HCT116 (cell line): Measurements from ENCODE around the gene PRUNE1. TPM values are rescaled to one million over a fixed set of nuclear protein-coding genes. Genes with fewer than 3 reads are reported as not detected.

Experiments
- ATAC-seq: fragments of 200-7000 bp; cut with Tn5 transposase; 2 replicates; pipeline ENCODE4 v1.9.1; 2020; ENCODE audit warnings: mild to moderate bottlenecking, moderate library complexity
- BruUV-seq: library from RNA; stranded (reverse); fragments of 400-500 nt; replicated peaks from 2 replicates; lab custom pipeline; 2021; lab: Mats Ljungman, UMichigan
- CTCF ChIA-PET: fragments of 300-600 bp; sonication (Branson Sonifier 250); formaldehyde crosslinking; loops from one replicate; lab custom pipeline; 2021; ENCODE audit warnings: antibody characterized with exemption; lab: Charles Lee
- POLR2A ChIA-PET: fragments of 300-600, 350-600 bp; sonication (Branson Sonifier 250); formaldehyde crosslinking; loops from one replicate; lab custom pipeline; 2021; ENCODE audit warnings: antibody characterized with exemption; lab: Charles Lee
- RAD21 ChIA-PET, 2 experiments: fragments of 300-600 bp; sonication (Branson Sonifier 250); formaldehyde crosslinking; loops; one replicate each; lab custom pipeline; 2023; ENCODE audit warnings: low total read pairs in 2 of 2; ENCODE audit not compliant: uncharacterized antibody in 2 of 2, unreplicated experiment in 2 of 2, low non-redundant PET in 1 of 2; lab: Charles Lee
- DNase-seq: peaks from one replicate; pipeline ENCODE4 v3.0.0-alpha.2; 2010; ENCODE audit warnings: low read depth, low spot score
- H2AFZ ChIP-seq: fragments of 200-600 bp; shearing (Covaris generic), sonication (generic); 2 replicates; pipeline ENCODE4 v1.6.1; 2017; ENCODE audit warnings: low read depth, mixed run types, mixed read lengths, antibody characterized with exemption, low read length; ENCODE audit not compliant: poor library complexity, severe bottlenecking
- H3K27ac ChIP-seq: 2 replicates; pipeline ENCODE4 v1.5.1; 2012; ENCODE audit warnings: low read depth, low read length
- H3K27me3 ChIP-seq: fragments of 200-600 bp; sonication (generic); 2 replicates; pipeline ENCODE4 v1.6.1; 2016; ENCODE audit warnings: mixed run types, low read length, mixed read lengths; ENCODE audit not compliant: insufficient read depth
- H3K36me3 ChIP-seq, 2 experiments: fragments of 200-500 bp in 1 of 2; fragments of 200-600 bp in 1 of 2; sonication (Bioruptor generic) in 1 of 2; sonication (generic) in 1 of 2; 2 replicates each; pipeline versions ENCODE4 v1.5.1 to v1.6.1; 2014 to 2016; ENCODE audit warnings: low read length in 2 of 2, inconsistent platforms in 1 of 2, mixed read lengths in 1 of 2, mixed run types in 1 of 2; ENCODE audit not compliant: insufficient read depth in 2 of 2, control insufficient read depth in 1 of 2
- H3K4me1 ChIP-seq, 2 experiments: fragments of 200-600 bp in 1 of 2; sonication (generic) in 1 of 2; 2 replicates each; pipeline versions ENCODE4 v1.5.1 to v1.6.1; 2012 to 2017; ENCODE audit warnings: low read length in 2 of 2, inconsistent platforms in 1 of 2, mild to moderate bottlenecking in 1 of 2, mixed read lengths in 1 of 2, mixed run types in 1 of 2, moderate library complexity in 1 of 2; ENCODE audit not compliant: insufficient read depth in 2 of 2, control insufficient read depth in 1 of 2
- H3K4me2 ChIP-seq: fragments of 200-600 bp; sonication (generic); 2 replicates; pipeline ENCODE4 v1.6.1; 2017; ENCODE audit warnings: mixed run types, low read length, mixed read lengths
- H3K4me3 ChIP-seq, 2 experiments: fragments of 200-600 bp in 1 of 2; sonication (generic) in 1 of 2; replicated peaks in 1 of 2; 2 replicates each; pipeline ENCODE4 v1.5.1; 2011 to 2016; ENCODE audit warnings: low read length in 2 of 2, control low read depth in 1 of 2, low read depth in 1 of 2, mild to moderate bottlenecking in 1 of 2, mixed read lengths in 1 of 2, mixed run types in 1 of 2
- H3K79me2 ChIP-seq: fragments of 200-600 bp; sonication (generic); 2 replicates; pipeline ENCODE4 v1.6.1; 2017; ENCODE audit warnings: mild to moderate bottlenecking, mixed run types, low read length, moderate library complexity, mixed read lengths; ENCODE audit not compliant: insufficient read depth
- H3K9ac ChIP-seq: fragments of 200-600 bp; sonication (generic); 2 replicates; pipeline ENCODE4 v1.6.1; 2016; ENCODE audit warnings: low read length, mixed read lengths
- H3K9me2 ChIP-seq: fragments of 200-600 bp; sonication (generic), shearing (Covaris generic); 2 replicates; pipeline ENCODE4 v1.6.1; 2017; ENCODE audit warnings: mixed run types, mild to moderate bottlenecking, moderate library complexity; ENCODE audit not compliant: insufficient read depth
- H3K9me3 ChIP-seq, 2 experiments: fragments of 200-500 bp in 1 of 2; fragments of 200-600 bp in 1 of 2; sonication (Bioruptor generic) in 1 of 2; sonication (generic) in 1 of 2; 2 replicates each; pipeline ENCODE4 v1.6.1; 2014 to 2017; ENCODE audit warnings: low read length in 2 of 2, mixed read lengths in 2 of 2, inconsistent platforms in 1 of 2, low read depth in 1 of 2, mild to moderate bottlenecking in 1 of 2, mixed run types in 1 of 2, moderate library complexity in 1 of 2; ENCODE audit not compliant: control insufficient read depth in 1 of 2, insufficient read depth in 1 of 2
- H4K20me1 ChIP-seq: fragments of 200-600 bp; sonication (generic), shearing (Covaris generic); 2 replicates; pipeline ENCODE4 v1.6.1; 2017; ENCODE audit warnings: mixed run types, mild to moderate bottlenecking, moderate library complexity; ENCODE audit not compliant: insufficient read depth
- CBX3 ChIP-seq: IDR thresholded peaks from 2 replicates; pipeline ENCODE4 v1.6.1; 2012; ENCODE audit warnings: low read depth
- EGR1 ChIP-seq: IDR thresholded peaks from 2 replicates; pipeline ENCODE4 v1.6.1; 2012; ENCODE audit warnings: low read depth
- POLR2AphosphoS5 ChIP-seq: IDR thresholded peaks from 2 replicates; pipeline ENCODE4 v1.6.1; 2011; ENCODE audit warnings: mild to moderate bottlenecking, low read depth, low read length, moderate library complexity
- RAD21 ChIP-seq: IDR thresholded peaks from 2 replicates; pipeline ENCODE4 v1.6.1; 2012; ENCODE audit warnings: low read depth, mild to moderate bottlenecking
- SRF ChIP-seq: IDR thresholded peaks from 2 replicates; pipeline ENCODE4 v1.6.1; 2012; ENCODE audit warnings: low read depth
- TCF7L2 ChIP-seq: IDR thresholded peaks from 2 replicates; pipeline ENCODE4 v1.7.0; 2011; ENCODE audit warnings: borderline replicate concordance, inconsistent platforms; ENCODE audit not compliant: insufficient read depth, insufficient read length; ENCODE audit errors: extremely low read depth
- ZBTB33 ChIP-seq: IDR thresholded peaks from 2 replicates; pipeline ENCODE4 v1.6.1; 2011; ENCODE audit warnings: mild to moderate bottlenecking, low read length, moderate library complexity; ENCODE audit not compliant: insufficient replicate concordance; ENCODE audit errors: extremely low read depth
- intact Hi-C: fragments of 100-400 bp; cut with micrococcal nuclease; formaldehyde crosslinking; loops from 2 replicates; pipeline ENCODE4 v1.10.0; 2022
- total RNA-seq: library from RNA; stranded (reverse); gene quantifications from one replicate; pipeline ENCODE4 v1.2.1, GENCODE V29; 2021; ENCODE audit not compliant: unreplicated experiment
- TF ChIP-seq, protein P1 (sequence below): IDR thresholded peaks from 2 replicates; pipeline ENCODE4 v1.6.1; 2012; ENCODE audit warnings: low read depth

The PRUNE1 gene
- total RNA-seq, 1 experiment from 2014 or later: 20.2 TPM

- no peaks in the 10 kb centered on the region for H3K79me2 ChIP-seq
- BruUV-seq: no TSS peak
- CTCF ChIA-PET: no interaction called here
- ATAC-seq (no peak), DNase-seq (no peak)
- no peaks in the 10 kb centered on the region for H3K36me3 ChIP-seq
- no peaks in the 10 kb centered on the region for H3K27me3 ChIP-seq
- no peak overlapping the region for H3K27ac ChIP-seq
- no peak overlapping the region for H3K4me3 ChIP-seq
- H3K4me2 ChIP-seq: no peak overlapping the region
- intact Hi-C loops: no loop called here
- TF ChIP-seq SRF (no peak), POLR2AphosphoS5 (no peak), ZBTB33 (no peak), TCF7L2 (no peak), CBX3 (no peak), EGR1 (no peak), RAD21 (no peak)
- TF ChIP-seq, protein P1, sequence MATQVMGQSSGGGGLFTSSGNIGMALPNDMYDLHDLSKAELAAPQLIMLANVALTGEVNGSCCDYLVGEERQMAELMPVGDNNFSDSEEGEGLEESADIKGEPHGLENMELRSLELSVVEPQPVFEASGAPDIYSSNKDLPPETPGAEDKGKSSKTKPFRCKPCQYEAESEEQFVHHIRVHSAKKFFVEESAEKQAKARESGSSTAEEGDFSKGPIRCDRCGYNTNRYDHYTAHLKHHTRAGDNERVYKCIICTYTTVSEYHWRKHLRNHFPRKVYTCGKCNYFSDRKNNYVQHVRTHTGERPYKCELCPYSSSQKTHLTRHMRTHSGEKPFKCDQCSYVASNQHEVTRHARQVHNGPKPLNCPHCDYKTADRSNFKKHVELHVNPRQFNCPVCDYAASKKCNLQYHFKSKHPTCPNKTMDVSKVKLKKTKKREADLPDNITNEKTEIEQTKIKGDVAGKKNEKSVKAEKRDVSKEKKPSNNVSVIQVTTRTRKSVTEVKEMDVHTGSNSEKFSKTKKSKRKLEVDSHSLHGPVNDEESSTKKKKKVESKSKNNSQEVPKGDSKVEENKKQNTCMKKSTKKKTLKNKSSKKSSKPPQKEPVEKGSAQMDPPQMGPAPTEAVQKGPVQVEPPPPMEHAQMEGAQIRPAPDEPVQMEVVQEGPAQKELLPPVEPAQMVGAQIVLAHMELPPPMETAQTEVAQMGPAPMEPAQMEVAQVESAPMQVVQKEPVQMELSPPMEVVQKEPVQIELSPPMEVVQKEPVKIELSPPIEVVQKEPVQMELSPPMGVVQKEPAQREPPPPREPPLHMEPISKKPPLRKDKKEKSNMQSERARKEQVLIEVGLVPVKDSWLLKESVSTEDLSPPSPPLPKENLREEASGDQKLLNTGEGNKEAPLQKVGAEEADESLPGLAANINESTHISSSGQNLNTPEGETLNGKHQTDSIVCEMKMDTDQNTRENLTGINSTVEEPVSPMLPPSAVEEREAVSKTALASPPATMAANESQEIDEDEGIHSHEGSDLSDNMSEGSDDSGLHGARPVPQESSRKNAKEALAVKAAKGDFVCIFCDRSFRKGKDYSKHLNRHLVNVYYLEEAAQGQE: no peak
- H3K4me1 ChIP-seq: peaks cover 9 to 46% of the 10 kb centered on the region in 2 experiments; a peak in 3 of 4 replicates
- RAD21 ChIA-PET: no interaction called here
- no peaks in the 10 kb centered on the region for H3K9me2 ChIP-seq
- H4K20me1 ChIP-seq: no peaks in the 10 kb centered on the region
- H2AFZ ChIP-seq: no peak overlapping the region
- POLR2A ChIA-PET: no interaction called here
- no peaks in the 10 kb centered on the region for H3K9me3 ChIP-seq
- no peak overlapping the region for H3K9ac ChIP-seq
Observed at GRCh38 chr1:151002611-151003010, 5.6 kb upstream of the PRUNE1 start.
